ENCODE results near the gene CNTN5. TPM values are rescaled to one million over a fixed set of nuclear protein-coding genes. Genes with fewer than 3 reads are reported as not detected.
A peak's percentile ranks its signal among the peaks of the same experiment; 100 is the strongest.

Gene CNTN5
- total and polyA plus RNA-seq, 2 experiments from 2014 or later = not detected

DNA sequence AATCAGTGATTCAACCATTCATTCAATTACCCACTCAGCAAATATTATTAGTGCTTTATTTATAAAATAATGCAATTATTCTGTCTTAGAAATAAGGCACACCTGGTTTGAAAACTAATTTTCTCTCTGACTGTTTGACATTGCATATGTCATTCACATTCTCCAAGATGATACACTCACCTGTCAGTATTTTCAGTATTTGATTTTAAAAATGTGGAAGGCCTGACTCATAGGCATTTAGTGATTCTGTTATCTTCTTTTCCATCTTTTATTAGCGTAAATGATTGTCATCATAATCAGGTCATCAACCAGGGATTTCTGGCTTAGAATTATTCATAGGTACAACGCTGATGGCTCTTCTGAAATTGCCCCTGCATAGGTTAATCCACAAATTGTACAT lies 480.9 kb downstream of the CNTN5 start:
- no peaks in the 10 kb centered on the region for H3K79me2 ChIP-seq (ENCODE audit: insufficient read depth)
- in situ Hi-C loops (cut with MboI) = no loop called here
- H3K4me1 ChIP-seq (ENCODE audit: insufficient read depth) = no peaks in the 10 kb centered on the region; the same call in 1 of the 2 replicates
- WGBS, 2 experiments (ENCODE audit: low coverage in 1 of 2, low lambda C conversion rate in 2 of 2, missing lambda C conversion rate in 2 of 2) = 15 to 21% methylated on average over 2 of the region's 2 CpGs
- H3K4me2 ChIP-seq (ENCODE audit: unreplicated experiment) = no peak overlapping the region
- no peak overlapping the region for H3K9ac ChIP-seq
- no peak for TF ChIP-seq EZH2 (IDR thresholded peaks at IDR 0.05; ENCODE audit: insufficient read depth, poor library complexity, severe bottlenecking)
- TF ChIP-seq EZH2phosphoT487 (IDR thresholded peaks at IDR 0.05; ENCODE audit: insufficient read depth, low read depth) = no peak
- no peak overlapping the region for H3K27ac ChIP-seq
- no peaks in the 10 kb centered on the region for H3F3A ChIP-seq (ENCODE audit: insufficient read depth)
- no peak for DNase-seq
- no peaks in the 10 kb centered on the region for H3K9me3 ChIP-seq (ENCODE audit: low read depth)
- no peak overlapping the region for H3K4me3 ChIP-seq
- H4K20me1 ChIP-seq (ENCODE audit: insufficient read depth) = no peaks in the 10 kb centered on the region
- H2AFZ ChIP-seq = no peak overlapping the region
- H3K36me3 ChIP-seq (ENCODE audit: low read depth) = no peaks in the 10 kb centered on the region
- H3K9me2 ChIP-seq (ENCODE audit: insufficient read depth) = no peaks in the 10 kb centered on the region
- H3K27me3 ChIP-seq (replicated peaks; ENCODE audit: insufficient read depth) = no peaks in the 10 kb centered on the region

DNA sequence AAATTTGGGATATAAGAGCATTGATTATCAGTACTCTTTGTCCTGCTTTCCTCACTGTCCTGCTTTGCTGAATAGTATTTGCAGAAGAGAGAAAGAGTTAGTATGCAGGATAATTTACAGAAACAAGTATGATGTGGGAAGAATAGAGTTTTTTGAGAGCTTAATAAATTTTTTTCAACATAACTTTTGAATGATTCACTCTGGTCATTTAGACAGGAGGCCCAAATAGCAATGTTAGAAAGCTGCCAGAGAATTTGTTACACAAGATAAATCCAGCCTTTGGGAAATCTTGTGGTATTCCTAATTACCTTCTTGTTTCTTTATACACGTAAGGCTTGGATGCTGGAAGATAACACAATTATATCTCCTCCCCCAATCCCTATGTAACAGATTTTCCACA lies 484.6 kb downstream of the CNTN5 start:
- Histone ChIP-seq H3K27me3 (replicated peaks; ENCODE audit: insufficient read depth) (no peaks in the 10 kb centered on the region), H3K27ac (no peak overlapping the region), H2AFZ (no peak overlapping the region), H3K79me2 (ENCODE audit: insufficient read depth) (no peaks in the 10 kb centered on the region), H4K20me1 (ENCODE audit: insufficient read depth) (no peaks in the 10 kb centered on the region), H3K9me2 (ENCODE audit: insufficient read depth) (no peaks in the 10 kb centered on the region), H3K36me3 (ENCODE audit: low read depth) (no peaks in the 10 kb centered on the region), H3F3A (ENCODE audit: insufficient read depth) (no peaks in the 10 kb centered on the region), H3K4me2 (ENCODE audit: unreplicated experiment) (no peak overlapping the region), H3K4me1 (ENCODE audit: insufficient read depth) (no peaks in the 10 kb centered on the region; the same call in 1 of the 2 replicates), H3K9ac (no peak overlapping the region), H3K9me3 (ENCODE audit: low read depth) (no peaks in the 10 kb centered on the region), H3K4me3 (no peak overlapping the region)
- DNase-seq = peak; percentile 28
- in situ Hi-C loops (cut with MboI) = no loop called here
- no peak for TF ChIP-seq EZH2phosphoT487 (IDR thresholded peaks at IDR 0.05; ENCODE audit: insufficient read depth, low read depth)
- no peak for TF ChIP-seq EZH2 (IDR thresholded peaks at IDR 0.05; ENCODE audit: insufficient read depth, poor library complexity, severe bottlenecking)
- 8 to 11% methylated on average over 1 of the region's 1 CpG for WGBS, 2 experiments (ENCODE audit: low coverage in 1 of 2, low lambda C conversion rate in 2 of 2, missing lambda C conversion rate in 2 of 2)

DNA sequence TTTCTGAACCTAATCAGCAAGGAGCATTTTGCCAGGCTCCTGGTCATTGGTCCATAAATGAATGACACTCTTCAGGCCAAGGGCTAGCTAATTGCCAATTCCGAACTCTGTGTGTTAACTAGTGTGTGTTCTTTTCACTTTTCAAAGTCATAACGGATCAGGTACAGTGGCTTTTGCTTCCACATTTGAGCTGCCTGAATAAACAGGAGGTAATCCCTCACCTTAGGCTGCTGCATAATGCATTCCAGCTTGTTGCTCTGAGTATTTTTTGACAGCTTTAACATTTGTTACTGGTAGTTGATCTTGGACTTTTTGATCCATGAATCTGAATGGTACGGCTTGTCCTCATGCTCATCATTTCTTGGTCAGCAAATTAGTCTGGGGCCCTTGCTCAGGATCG lies 485.1 kb downstream of the CNTN5 start:
- Histone ChIP-seq H3K36me3 (ENCODE audit: low read depth) (no peaks in the 10 kb centered on the region), H3F3A (ENCODE audit: insufficient read depth) (no peaks in the 10 kb centered on the region), H3K9me2 (ENCODE audit: insufficient read depth) (no peaks in the 10 kb centered on the region), H4K20me1 (ENCODE audit: insufficient read depth) (no peaks in the 10 kb centered on the region), H3K9ac (no peak overlapping the region), H3K27me3 (replicated peaks; ENCODE audit: insufficient read depth) (no peaks in the 10 kb centered on the region), H3K27ac (no peak overlapping the region), H3K79me2 (ENCODE audit: insufficient read depth) (no peaks in the 10 kb centered on the region), H2AFZ (no peak overlapping the region), H3K4me2 (ENCODE audit: unreplicated experiment) (no peak overlapping the region), H3K4me1 (ENCODE audit: insufficient read depth) (no peaks in the 10 kb centered on the region; the same call in 1 of the 2 replicates), H3K4me3 (no peak overlapping the region), H3K9me3 (ENCODE audit: low read depth) (no peaks in the 10 kb centered on the region)
- in situ Hi-C loops (cut with MboI) = no loop called here
- no peak for DNase-seq
- no peak for TF ChIP-seq EZH2phosphoT487 (IDR thresholded peaks at IDR 0.05; ENCODE audit: insufficient read depth, low read depth)
- TF ChIP-seq EZH2 (IDR thresholded peaks at IDR 0.05; ENCODE audit: insufficient read depth, poor library complexity, severe bottlenecking) = no peak
- 21 to 30% methylated on average over 4 of the region's 4 CpGs for WGBS, 2 experiments (ENCODE audit: low coverage in 1 of 2, low lambda C conversion rate in 2 of 2, missing lambda C conversion rate in 2 of 2)

DNA sequence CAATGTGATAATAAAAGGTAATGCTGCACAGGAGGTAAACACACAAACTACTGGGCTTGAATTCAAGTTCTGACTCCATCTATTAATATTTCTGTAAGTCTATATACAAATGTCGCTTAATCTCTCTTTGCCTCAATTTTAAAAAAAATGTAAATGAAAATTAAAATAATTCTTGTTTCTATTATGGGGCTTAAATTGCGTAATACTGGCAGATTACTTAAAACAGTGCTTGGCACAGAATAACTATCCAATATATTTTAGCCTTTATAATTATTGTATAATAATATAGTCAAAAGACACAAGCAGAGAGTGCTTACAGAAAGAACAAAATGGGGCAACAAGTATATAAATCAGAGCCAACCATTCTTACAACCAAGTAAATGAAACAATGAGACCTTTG lies 489.1 kb downstream of the CNTN5 start:
- TF ChIP-seq EZH2phosphoT487 (IDR thresholded peaks at IDR 0.05; ENCODE audit: insufficient read depth, low read depth) (no peak), EZH2 (IDR thresholded peaks at IDR 0.05; ENCODE audit: insufficient read depth, poor library complexity, severe bottlenecking) (no peak)
- Histone ChIP-seq H3K36me3 (ENCODE audit: low read depth) (no peaks in the 10 kb centered on the region), H3K27ac (no peak overlapping the region), H4K20me1 (ENCODE audit: insufficient read depth) (no peaks in the 10 kb centered on the region), H3K9me2 (ENCODE audit: insufficient read depth) (no peaks in the 10 kb centered on the region), H3K4me1 (ENCODE audit: insufficient read depth) (no peaks in the 10 kb centered on the region; the same call in 1 of the 2 replicates), H3K4me3 (no peak overlapping the region), H3K4me2 (ENCODE audit: unreplicated experiment) (no peak overlapping the region), H3K27me3 (replicated peaks; ENCODE audit: insufficient read depth) (no peaks in the 10 kb centered on the region), H3K9ac (no peak overlapping the region), H3K79me2 (ENCODE audit: insufficient read depth) (no peaks in the 10 kb centered on the region), H3K9me3 (ENCODE audit: low read depth) (no peaks in the 10 kb centered on the region), H3F3A (ENCODE audit: insufficient read depth) (no peaks in the 10 kb centered on the region), H2AFZ (no peak overlapping the region)
- in situ Hi-C loops (cut with MboI) = no loop called here
- no peak for DNase-seq
- 16 to 20% methylated on average over 2 of the region's 2 CpGs for WGBS, 2 experiments (ENCODE audit: low coverage in 1 of 2, low lambda C conversion rate in 2 of 2, missing lambda C conversion rate in 2 of 2)

DNA sequence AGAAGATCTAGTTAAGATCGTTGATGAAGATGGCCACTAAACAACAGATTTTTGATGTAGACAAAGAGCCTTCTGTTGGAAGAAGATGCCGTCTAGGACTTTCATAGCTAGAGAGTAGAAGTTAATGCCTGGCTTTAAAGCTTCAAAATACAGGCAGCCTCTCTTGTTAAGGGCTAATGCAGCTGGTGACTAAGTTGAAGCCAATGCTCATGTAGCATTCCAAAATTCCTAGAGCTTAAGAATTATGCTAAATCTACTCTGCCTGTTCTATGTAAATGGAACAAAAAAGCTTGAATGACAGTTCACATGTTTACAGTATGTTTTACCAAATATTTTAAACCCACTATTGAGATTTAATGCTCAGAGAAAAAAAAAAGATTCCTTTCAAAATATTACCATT lies 492.6 kb downstream of the CNTN5 start:
- Histone ChIP-seq H3K27me3 (replicated peaks; ENCODE audit: insufficient read depth) (no peaks in the 10 kb centered on the region), H3K27ac (no peak overlapping the region), H3K4me2 (ENCODE audit: unreplicated experiment) (no peak overlapping the region), H3K9ac (no peak overlapping the region), H3K9me3 (ENCODE audit: low read depth) (no peaks in the 10 kb centered on the region), H2AFZ (no peak overlapping the region), H3K9me2 (ENCODE audit: insufficient read depth) (no peaks in the 10 kb centered on the region), H3F3A (ENCODE audit: insufficient read depth) (no peaks in the 10 kb centered on the region), H3K4me1 (ENCODE audit: insufficient read depth) (no peaks in the 10 kb centered on the region), H3K36me3 (ENCODE audit: low read depth) (no peaks in the 10 kb centered on the region), H4K20me1 (ENCODE audit: insufficient read depth) (no peaks in the 10 kb centered on the region), H3K4me3 (no peak overlapping the region), H3K79me2 (ENCODE audit: insufficient read depth) (no peaks in the 10 kb centered on the region)
- TF ChIP-seq EZH2phosphoT487 (IDR thresholded peaks at IDR 0.05; ENCODE audit: insufficient read depth, low read depth) (no peak), EZH2 (IDR thresholded peaks at IDR 0.05; ENCODE audit: insufficient read depth, poor library complexity, severe bottlenecking) (no peak)
- 16 to 34% methylated on average over 2 of the region's 2 CpGs for WGBS, 2 experiments (ENCODE audit: low coverage in 1 of 2, low lambda C conversion rate in 2 of 2, missing lambda C conversion rate in 2 of 2)
- DNase-seq = no peak
- in situ Hi-C loops (cut with MboI) = no loop called here

Measured in GM23248 (cell line).